Measurements from ENCODE around the gene DHX58. TPM values are rescaled to one million over a fixed set of nuclear protein-coding genes. Genes with fewer than 3 reads are reported as not detected.

DHX58 gene
- total and polyA plus RNA-seq, 10 of the 15 experiments (the other 5 are each of a cell fraction or from before 2014, with no cell fraction given), result 3.5 to 69.8 (median 16.4) TPM

- no peak overlapping the region for H3K4me2 ChIP-seq (ENCODE audit: control insufficient read depth, insufficient read depth)
- H3K36me3 ChIP-seq (ENCODE audit: control insufficient read depth in 2 of 2, insufficient read depth in 2 of 2, low read length in 1 of 2), result no peaks in the 10 kb centered on the region
- no peak overlapping the region for H3K27ac ChIP-seq (ENCODE audit: control insufficient read depth, insufficient read depth)
- H3K9me3 ChIP-seq (replicated peaks; ENCODE audit: control insufficient read depth, insufficient read depth, low read length), result no peaks in the 10 kb centered on the region
- H3K9ac ChIP-seq (ENCODE audit: control insufficient read depth, insufficient read depth, low read length), result no peak overlapping the region
- ChIA-PET CTCF (interaction anchor here (2.2 to 6.5 kb wide), 5 partner anchors 8 to 112 kb away, joined by 10 to 100 read pairs (median 38); partner anchors contain the start of genes DHX58, KAT2A and KCNH4), RAD21 (ENCODE audit: unreplicated experiment) (interaction anchor here (0.7 to 1.7 kb wide), 4 partner anchors 30 to 47 kb away, joined by 3 to 8 read pairs (median 6); partner anchors contain the start of gene ZNF385C), POLR2A (no interaction called here), SMC1A (ENCODE audit: uncharacterized antibody, unreplicated experiment) (no interaction called here)
- DNase-seq (ENCODE audit: low read depth, low spot score) (no peak), FAIRE-seq (no peak), ATAC-seq (no peak)
- WGBS (ENCODE audit: insufficient coverage, insufficient replicate concordance, low lambda C conversion rate, missing lambda C conversion rate), result 2% methylated on average over 3 of the region's 3 CpGs
- peaks cover 9 to 11% of the 10 kb centered on the region in 2 experiments for H3K27me3 ChIP-seq (replicated peaks in 1 of 2; ENCODE audit: control insufficient read depth in 2 of 2, insufficient read depth in 2 of 2, low read length in 1 of 2)
- no peaks in the 10 kb centered on the region for H3K79me2 ChIP-seq (ENCODE audit: control insufficient read depth, insufficient read depth, low read length)
- in situ Hi-C loops (cut with MboI), result no loop called here
- no peaks in the 10 kb centered on the region for H4K20me1 ChIP-seq (ENCODE audit: control insufficient read depth, insufficient read depth)
- no peak overlapping the region for H3K4me3 ChIP-seq
- peaks cover 4% of the 10 kb centered on the region for H3K4me1 ChIP-seq (ENCODE audit: control insufficient read depth, insufficient read depth, low read length)
- no TSS peak for BruUV-seq (replicated peaks)
- intact Hi-C loops (cut with micrococcal nuclease; ENCODE audit: unreplicated experiment), result loop anchor here (5.0 kb wide), 1 partner anchor 33 kb away; no protein-coding TSS in a partner anchor
- H2AFZ ChIP-seq (ENCODE audit: control insufficient read depth, low read depth, low read length), result no peak overlapping the region
- TF ChIP-seq POLR2A (IDR thresholded peaks at IDR 0.05; ENCODE audit: low read depth, low read length), result no peak
- TF ChIP-seq, protein P1, sequence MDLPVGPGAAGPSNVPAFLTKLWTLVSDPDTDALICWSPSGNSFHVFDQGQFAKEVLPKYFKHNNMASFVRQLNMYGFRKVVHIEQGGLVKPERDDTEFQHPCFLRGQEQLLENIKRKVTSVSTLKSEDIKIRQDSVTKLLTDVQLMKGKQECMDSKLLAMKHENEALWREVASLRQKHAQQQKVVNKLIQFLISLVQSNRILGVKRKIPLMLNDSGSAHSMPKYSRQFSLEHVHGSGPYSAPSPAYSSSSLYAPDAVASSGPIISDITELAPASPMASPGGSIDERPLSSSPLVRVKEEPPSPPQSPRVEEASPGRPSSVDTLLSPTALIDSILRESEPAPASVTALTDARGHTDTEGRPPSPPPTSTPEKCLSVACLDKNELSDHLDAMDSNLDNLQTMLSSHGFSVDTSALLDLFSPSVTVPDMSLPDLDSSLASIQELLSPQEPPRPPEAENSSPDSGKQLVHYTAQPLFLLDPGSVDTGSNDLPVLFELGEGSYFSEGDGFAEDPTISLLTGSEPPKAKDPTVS (IDR thresholded peaks at IDR 0.05; ENCODE audit: low read depth, low read length), result no peak
- no peak for TF ChIP-seq PAX8 (IDR thresholded peaks at IDR 0.05)
- TF ChIP-seq DPF2 (IDR thresholded peaks at IDR 0.05), result no peak
- no peak for TF ChIP-seq SREBF2 (IDR thresholded peaks at IDR 0.05; ENCODE audit: low read length)
- no peak for TF ChIP-seq ZNF274 (IDR thresholded peaks at IDR 0.05; ENCODE audit: insufficient read depth, insufficient read length)
- TF ChIP-seq RAD21 (IDR thresholded peaks at IDR 0.05; ENCODE audit: insufficient read depth, low read depth, low read length), result no peak
- no peak for TF ChIP-seq KAT2A (conservative IDR thresholded peaks at IDR 0.05; ENCODE audit: control insufficient read depth, low read depth, low read length)
- TF ChIP-seq EZH2 (IDR thresholded peaks at IDR 0.05; ENCODE audit: borderline replicate concordance, control insufficient read depth, low read depth, low read length), result no peak
- TF ChIP-seq BCL3 (IDR thresholded peaks at IDR 0.05; ENCODE audit: borderline replicate concordance, insufficient read depth, low read depth, low read length, poor library complexity, severe bottlenecking), result no peak
- no peak for TF ChIP-seq ZBTB40 (IDR thresholded peaks at IDR 0.05; ENCODE audit: borderline replicate concordance)
- TF ChIP-seq FOS (IDR thresholded peaks at IDR 0.05; ENCODE audit: borderline replicate concordance, extremely low read depth, insufficient read length), result no peak
- no peak for TF ChIP-seq RBBP5 (conservative IDR thresholded peaks at IDR 0.05)
- no peak for TF ChIP-seq SUPT20H (IDR thresholded peaks at IDR 0.05; ENCODE audit: borderline replicate concordance, control insufficient read depth, low read depth, low read length)
- TF ChIP-seq NFYB (IDR thresholded peaks at IDR 0.05; ENCODE audit: insufficient read depth, low read depth, low read length), result no peak
- TF ChIP-seq SRF (IDR thresholded peaks at IDR 0.05; ENCODE audit: low read depth in 2 of 2, low read length in 2 of 2), result no peak
- TF ChIP-seq SREBF1 (IDR thresholded peaks at IDR 0.05; ENCODE audit: low read length), result no peak
Measured at GRCh38 chr17:42068979-42069378, 43.5 kb downstream of the DHX58 start.
